Muscle of arm (tissue), 14 donors: ENCODE measurements around the gene HERPUD2. TPM values are rescaled to one million over a fixed set of nuclear protein-coding genes. Genes with fewer than 3 reads are reported as not detected.

Source experiments
- DNase-seq: peaks from one replicate; pipeline ENCODE4 v3.0.0-alpha.2; 2013
- long read RNA-seq, 11 donors: transcript quantifications; one replicate each; lab custom pipeline, GENCODE V29; 2026
- polyA plus RNA-seq, 12 donors: library from polyadenylated mRNA; unstranded; fragments of 120-200 nt; gene quantifications; one replicate each; pipeline ENCODE4 v1.2.1, GENCODE V29; 2013; ENCODE audit not compliant: insufficient read length in 12 of 12

The HERPUD2 gene
- polyA plus RNA-seq, result 10 to 100 TPM in 11 of 12 donors, not detected in 1; 21.5 to 51.2 (median 28.2) TPM
- long read RNA-seq, donor 1, partial matches to known transcripts, result 18 of 21 reads
- long read RNA-seq, donor 1, other reads (novel, unspliced or antisense), result 0 of 21 reads
- long read RNA-seq, donor 2, partial matches to known transcripts, result 0 of 5 reads
- long read RNA-seq, donor 2, other reads (novel, unspliced or antisense), result 0 of 5 reads
- long read RNA-seq, donor 3, partial matches to known transcripts, result 5 of 7 reads
- long read RNA-seq, donor 3, other reads (novel, unspliced or antisense), result 0 of 7 reads
- long read RNA-seq, donor 4, partial matches to known transcripts, result 0 of 2 reads
- long read RNA-seq, donor 4, other reads (novel, unspliced or antisense), result 0 of 2 reads
- long read RNA-seq, donor 5, partial matches to known transcripts, result 0 of 3 reads
- long read RNA-seq, donor 5, other reads (novel, unspliced or antisense), result 0 of 3 reads
- long read RNA-seq, donor 6, partial matches to known transcripts, result 0 of 2 reads
- long read RNA-seq, donor 6, other reads (novel, unspliced or antisense), result 0 of 2 reads
- long read RNA-seq, donor 7, partial matches to known transcripts, result 0 of 1 reads
- long read RNA-seq, donor 7, other reads (novel, unspliced or antisense), result 0 of 1 reads
- long read RNA-seq, donor 8, transcript HERPUD2-202 (8 exons, 3,057 nt), result major isoform, 5 of 12 reads
- long read RNA-seq, donor 8, partial matches to known transcripts, result 6 of 12 reads
- long read RNA-seq, donor 8, other reads (novel, unspliced or antisense), result 0 of 12 reads
- long read RNA-seq, donor 9, partial matches to known transcripts, result 0 of 3 reads
- long read RNA-seq, donor 9, other reads (novel, unspliced or antisense), result 0 of 3 reads
- long read RNA-seq, donor 10, partial matches to known transcripts, result 0 of 3 reads
- long read RNA-seq, donor 10, other reads (novel, unspliced or antisense), result 0 of 3 reads
- long read RNA-seq, donor 11, partial matches to known transcripts, result 0 of 3 reads
- long read RNA-seq, donor 11, other reads (novel, unspliced or antisense), result 0 of 3 reads

- peak; percentile 94 for DNase-seq
Measured at GRCh38 chr7:35694784-35695472, at the start of gene HERPUD2. TSS of gene HERPUD2 (minus strand) at chr7:35695135. CDS start at chr7:35694330, 805 bp downstream.

GRCh38 chr7:35738889-35739288 lies 44.0 kb upstream of the HERPUD2 start:
- DNase-seq, result no peak

GRCh38 chr7:35736725-35737124 lies 41.8 kb upstream of the HERPUD2 start:
- DNase-seq, result no peak

GRCh38 chr7:35735396-35735795 lies 40.5 kb upstream of the HERPUD2 start:
- no peak for DNase-seq

GRCh38 chr7:35734001-35734483 lies 39.1 kb upstream of the HERPUD2 start:
- DNase-seq, result no peak

- no peak for DNase-seq
Measured at GRCh38 chr7:35731349-35731748, 36.4 kb upstream of the HERPUD2 start.

GRCh38 chr7:35729061-35729783 lies 34.3 kb upstream of the HERPUD2 start:
- no peak for DNase-seq

GRCh38 chr7:35728412-35729060 lies 33.6 kb upstream of the HERPUD2 start:
- DNase-seq, result no peak

GRCh38 chr7:35727571-35727970 lies 32.6 kb upstream of the HERPUD2 start:
- no peak for DNase-seq

GRCh38 chr7:35726654-35727053 lies 31.7 kb upstream of the HERPUD2 start:
- DNase-seq, result no peak

- DNase-seq, result no peak
Measured at GRCh38 chr7:35725280-35725680, 30.3 kb upstream of the HERPUD2 start.

GRCh38 chr7:35723011-35723410 lies 28.1 kb upstream of the HERPUD2 start:
- DNase-seq, result no peak

- DNase-seq, result no peak
Measured at GRCh38 chr7:35722054-35722849, 27.3 kb upstream of the HERPUD2 start.

GRCh38 chr7:35721288-35721687 lies 26.4 kb upstream of the HERPUD2 start:
- DNase-seq, result no peak

GRCh38 chr7:35720849-35721248 lies 25.9 kb upstream of the HERPUD2 start:
- no peak for DNase-seq

GRCh38 chr7:35720032-35720431 lies 25.1 kb upstream of the HERPUD2 start:
- DNase-seq, result no peak

GRCh38 chr7:35718047-35718446 lies 23.1 kb upstream of the HERPUD2 start:
- no peak for DNase-seq

- no peak for DNase-seq
Measured at GRCh38 chr7:35717516-35717915, 22.6 kb upstream of the HERPUD2 start.

GRCh38 chr7:35717013-35717412 lies 22.1 kb upstream of the HERPUD2 start:
- no peak for DNase-seq
